Hematopoietic multipotent progenitor cell treated with erythropoietin and hydrocortisone succinate and interleukin-3 and kit ligand, for 17 days (in vitro differentiated cells): ENCODE measurements around the gene SH3D19.
"Not testable (repeated sequence)": the region's sequence is repeated elsewhere in the genome, so short reads cannot be mapped to it uniquely, and the experiment has no call there.

Source experiments
- DNase-seq: peaks from one replicate; pipeline ENCODE4 v3.0.0-alpha.2; 2015; ENCODE audit warnings: low spot score

The SH3D19 gene

GRCh38 chr4:151276787-151277562 is 48.4 kb downstream of the SH3D19 start, which contains the start of gene PRSS48:
Gene PRSS48, plus strand, starts transcription at chr4:151277161. Its CDS starts 12 bp downstream, at chr4:151277173.
- DNase-seq = no peak

DNA sequence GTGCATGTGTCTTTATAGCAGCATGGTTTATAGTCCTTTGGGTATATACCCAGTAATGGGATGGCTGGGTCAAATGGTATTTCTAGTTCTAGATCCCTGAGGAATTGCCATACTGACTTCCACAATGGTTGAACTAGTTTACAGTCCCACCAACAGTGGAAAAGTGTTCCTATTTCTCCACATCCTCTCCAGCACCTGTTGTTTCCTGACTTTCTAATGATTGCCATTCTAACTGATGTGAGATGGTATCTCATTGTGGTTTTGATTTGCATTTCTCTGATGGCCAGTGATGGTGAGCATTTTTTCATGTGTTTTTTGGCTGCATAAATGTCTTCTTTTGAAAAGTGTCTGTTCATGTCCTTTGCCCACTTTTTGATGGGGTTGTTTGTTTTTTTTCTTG is 56.5 kb downstream of the SH3D19 start:
- DNase-seq = not testable (repeated sequence)

DNA sequence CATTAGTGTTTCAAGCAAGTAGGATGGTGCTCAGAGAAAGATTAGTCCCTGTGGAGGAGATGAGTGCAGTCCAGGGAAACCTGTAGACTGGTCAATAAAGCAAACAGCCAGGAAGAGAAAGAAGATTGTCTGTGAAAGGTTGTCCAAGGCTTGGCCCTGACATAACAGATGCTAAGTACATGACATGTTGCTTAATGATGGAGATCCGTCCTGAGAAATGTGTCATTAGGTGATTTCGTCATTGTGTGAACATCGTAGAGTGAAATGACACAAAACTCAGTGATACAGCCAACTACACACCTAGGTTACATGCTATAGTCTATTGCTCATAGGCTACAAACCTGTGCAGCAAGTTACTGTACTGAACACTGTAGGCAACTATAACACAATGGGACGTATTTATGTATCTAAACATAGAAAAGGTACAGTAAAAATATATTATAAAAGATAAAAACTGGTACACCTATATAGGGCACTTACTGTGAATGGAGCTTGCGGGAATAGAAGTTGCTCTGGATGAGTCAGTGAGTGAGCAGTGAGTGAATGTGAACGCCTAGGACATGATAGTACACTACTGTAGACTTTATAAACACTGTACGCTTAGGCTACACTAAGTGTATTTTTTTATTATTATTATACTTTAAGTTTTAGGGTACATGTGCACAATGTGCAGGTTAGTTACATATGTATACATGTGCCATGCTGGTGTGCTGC is 57.4 kb downstream of the SH3D19 start:
- DNase-seq = no peak

DNA sequence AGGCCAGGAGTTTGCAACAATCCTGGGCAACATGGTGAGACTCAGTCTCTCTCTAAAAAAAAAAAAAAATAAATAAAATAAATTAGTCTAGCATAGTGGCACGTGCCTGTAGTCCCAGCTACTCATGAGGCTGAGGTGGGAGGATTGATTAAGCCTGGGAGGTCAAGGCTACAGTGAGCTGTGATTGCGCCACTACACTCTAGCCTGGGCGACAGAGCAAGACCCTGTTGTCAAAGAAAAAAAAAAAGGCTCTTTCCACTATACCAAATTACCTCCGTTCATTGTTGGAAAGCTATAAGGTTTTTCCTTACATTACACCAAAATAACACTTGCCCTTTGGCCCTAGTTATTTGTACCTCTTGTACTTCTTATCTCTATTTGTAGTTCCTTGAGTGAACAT is 58.3 kb downstream of the SH3D19 start:
- DNase-seq = no peak

- no peak for DNase-seq
Measured at GRCh38 chr4:151266497-151266896, 58.9 kb downstream of the SH3D19 start.

DNA sequence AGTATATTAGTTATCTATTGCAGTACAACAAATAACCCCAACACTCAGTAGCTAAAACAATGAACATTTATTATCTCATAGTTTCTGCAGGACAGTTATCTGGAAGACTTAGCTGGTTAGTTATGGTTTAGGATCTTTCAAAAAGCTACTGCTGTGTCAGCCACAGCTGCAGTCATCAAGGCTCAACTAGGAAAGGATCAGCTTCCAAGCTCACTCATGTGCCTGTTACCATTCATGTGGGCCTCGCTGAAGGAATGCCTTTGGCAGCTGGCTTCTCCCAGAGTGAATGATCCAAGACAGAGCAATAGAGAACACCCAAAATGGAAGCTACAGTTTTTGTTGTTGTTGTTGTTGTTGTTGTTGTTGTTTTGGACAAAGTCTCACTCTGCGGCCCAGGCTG is 62.0 kb downstream of the SH3D19 start:
- no peak for DNase-seq

DNA sequence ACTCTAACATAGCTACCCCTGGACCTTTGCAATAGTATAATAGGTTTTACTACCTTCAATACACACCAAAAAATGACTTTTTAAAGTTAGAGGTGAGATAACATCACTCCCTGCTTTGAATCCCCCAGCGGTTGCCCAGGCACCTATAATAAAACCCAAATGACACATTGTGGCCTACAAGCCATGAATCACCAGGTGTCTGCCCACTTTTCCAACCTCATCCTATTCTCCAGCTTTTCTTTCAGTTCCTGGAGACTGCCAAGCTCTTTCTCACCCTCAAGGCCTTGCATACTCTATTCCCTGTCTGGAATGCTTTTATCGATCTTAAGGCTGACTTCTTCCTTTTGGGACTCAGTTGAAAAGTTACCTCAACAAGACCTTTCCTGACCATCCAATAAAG is 64.9 kb downstream of the SH3D19 start:
- no peak for DNase-seq

DNA sequence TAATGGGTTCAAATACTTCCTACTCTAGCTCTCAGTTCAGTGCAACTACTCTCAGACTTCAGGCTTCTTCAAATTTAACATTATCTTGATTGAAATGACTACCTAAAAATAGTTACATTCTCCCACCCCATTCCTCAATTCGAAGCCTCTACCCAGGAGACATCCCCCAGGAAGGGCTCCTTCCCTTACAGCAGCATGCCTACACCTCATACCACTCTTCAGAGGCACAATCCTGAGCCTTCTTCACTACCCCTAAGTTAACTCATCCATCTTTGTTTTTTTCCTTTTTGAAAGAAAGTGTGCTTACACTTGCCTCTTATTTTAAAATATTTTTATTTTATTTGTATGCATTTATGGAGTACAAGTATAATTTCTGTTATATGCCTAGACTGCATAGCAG is 65.7 kb downstream of the SH3D19 start:
- DNase-seq = no peak

GRCh38 chr4:151257704-151258103 is 67.7 kb downstream of the SH3D19 start:
- no peak for DNase-seq

DNA sequence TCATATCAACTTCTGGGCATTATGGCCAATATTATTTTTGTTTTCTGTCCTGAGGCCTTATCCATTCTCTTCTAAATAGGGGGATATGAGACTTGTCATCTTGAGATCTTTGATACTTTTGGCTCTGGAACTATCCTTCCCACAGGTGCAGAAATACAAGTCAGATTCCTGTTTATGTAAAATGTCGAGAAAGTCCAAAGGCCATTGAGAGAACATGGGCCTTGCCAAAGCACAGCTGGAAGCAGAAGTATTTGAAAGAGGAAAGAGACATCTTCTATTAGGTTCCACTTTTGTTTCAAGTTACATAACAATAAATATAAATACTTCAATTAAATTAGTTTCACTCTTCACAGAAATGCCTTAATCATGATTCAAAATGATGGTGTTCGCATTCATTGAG is 69.3 kb downstream of the SH3D19 start:
- DNase-seq = no peak

DNA sequence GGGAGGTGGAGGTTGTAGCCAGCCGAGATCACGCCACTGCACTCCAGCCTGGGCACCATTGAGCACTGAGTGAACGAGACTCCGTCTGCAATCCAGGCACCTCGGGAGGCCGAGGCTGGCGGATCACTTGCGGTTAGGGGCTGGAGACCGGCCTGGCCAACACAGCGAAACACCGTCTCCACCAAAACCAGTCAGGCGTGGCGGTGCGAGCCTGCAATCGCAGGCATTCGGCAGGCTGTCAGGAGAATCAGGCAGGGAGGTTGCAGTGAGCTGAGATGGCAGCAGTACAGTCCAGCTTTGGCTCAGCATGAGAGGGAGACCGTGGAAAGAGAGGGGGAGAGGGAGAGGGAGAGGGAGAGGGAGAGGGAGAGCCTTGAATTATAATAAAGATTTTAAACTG is 69.7 kb downstream of the SH3D19 start:
- DNase-seq = not testable (repeated sequence)

- not testable (repeated sequence) for DNase-seq
Measured at GRCh38 chr4:151255226-151255625, 70.2 kb downstream of the SH3D19 start.

DNA sequence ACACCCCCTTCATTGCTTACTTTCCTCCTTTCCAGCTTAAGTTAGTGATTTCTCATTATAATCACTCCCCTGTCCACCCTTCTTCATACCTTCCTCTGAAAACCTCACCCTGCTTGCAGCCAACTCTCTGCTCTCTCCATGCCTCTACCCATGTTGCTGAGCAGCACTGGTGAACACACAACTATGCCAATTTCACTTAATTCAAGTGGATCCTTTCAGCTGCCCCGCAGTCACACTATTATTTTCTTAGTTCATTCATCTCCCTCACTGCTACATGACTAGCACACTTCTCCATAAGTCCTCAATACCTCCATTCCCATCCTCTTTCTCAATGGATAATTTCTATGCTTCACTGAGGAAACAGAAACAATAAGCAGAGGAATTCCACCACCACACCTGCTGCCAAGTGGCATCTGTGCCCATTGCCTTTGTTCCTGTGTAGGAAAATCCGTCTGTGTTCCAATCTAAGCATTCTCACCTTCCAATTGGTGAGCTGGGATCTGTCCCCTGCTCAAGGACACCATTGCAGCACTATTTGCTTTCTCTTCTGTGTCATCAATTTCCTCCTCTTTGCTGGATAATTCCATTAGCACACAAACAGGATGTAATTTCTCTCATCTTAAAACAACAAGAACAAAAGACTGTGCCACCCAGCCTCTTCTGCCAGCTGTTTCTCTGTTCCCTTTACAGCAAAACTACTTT is 73.7 kb downstream of the SH3D19 start:
- DNase-seq = no peak

DNA sequence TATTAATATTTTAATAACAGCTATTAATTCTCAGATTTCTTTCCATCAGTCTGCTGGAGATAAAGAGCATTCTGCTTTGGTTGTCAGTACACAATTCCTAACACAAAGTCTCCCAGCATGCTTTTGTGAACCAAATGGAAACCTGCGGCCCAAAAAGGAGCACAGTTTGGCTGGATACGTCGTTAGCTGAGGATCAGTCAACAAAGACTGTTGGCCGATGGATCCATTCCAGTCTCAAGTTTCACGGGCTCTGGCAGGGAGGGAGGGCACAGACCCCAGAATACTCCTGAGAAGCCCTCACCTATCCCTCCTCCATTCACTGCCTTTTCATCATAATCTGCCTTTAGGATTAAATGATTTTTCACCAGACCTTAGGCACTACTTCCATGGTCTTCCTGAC is 74.7 kb downstream of the SH3D19 start:
- no peak for DNase-seq

DNA sequence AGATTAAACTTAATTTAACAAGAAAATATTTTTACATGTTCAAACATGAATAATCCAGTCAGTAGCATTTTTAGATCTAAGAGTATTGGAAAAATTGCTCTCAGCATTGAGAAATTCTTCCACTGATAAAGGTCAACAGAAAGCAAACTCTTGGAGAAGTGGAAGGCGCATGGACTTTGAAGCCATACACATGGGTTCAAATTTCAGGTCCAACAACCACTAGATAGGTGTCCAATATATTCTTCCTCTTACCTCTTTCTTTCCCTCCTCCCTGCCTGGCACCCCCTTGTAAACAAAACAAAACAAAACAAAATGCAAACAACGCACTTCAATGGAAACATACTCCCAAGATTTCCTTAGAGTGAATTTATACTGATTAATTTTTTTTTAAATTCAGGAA is 76.9 kb downstream of the SH3D19 start:
- no peak for DNase-seq

GRCh38 chr4:151247395-151247794 is 78.0 kb downstream of the SH3D19 start:
- no peak for DNase-seq

DNA sequence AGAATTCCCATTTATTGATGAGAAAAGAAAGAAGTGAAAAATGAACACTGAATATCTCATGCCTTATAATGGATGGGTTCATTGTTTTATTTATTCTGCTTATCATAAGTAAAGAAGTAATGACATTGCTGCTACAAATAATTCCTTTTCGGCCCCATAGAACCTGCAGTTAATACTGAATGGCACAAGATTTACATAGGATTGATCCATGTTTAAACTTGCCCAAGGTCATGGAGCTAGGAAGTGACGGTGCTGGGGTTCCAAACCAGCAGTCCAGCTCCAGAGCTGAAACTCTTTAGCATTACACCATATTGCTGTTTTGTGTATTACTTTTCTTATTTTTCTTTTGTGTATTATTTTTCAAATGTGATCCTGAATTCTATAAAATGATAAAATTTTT is 78.7 kb downstream of the SH3D19 start:
- no peak for DNase-seq

- no peak for DNase-seq
Measured at GRCh38 chr4:151242305-151242704, 83.1 kb downstream of the SH3D19 start.

GRCh38 chr4:151239608-151240007 is 85.8 kb downstream of the SH3D19 start:
- DNase-seq = no peak

- no peak for DNase-seq
Measured at GRCh38 chr4:151238477-151238876, 86.9 kb downstream of the SH3D19 start.

DNA sequence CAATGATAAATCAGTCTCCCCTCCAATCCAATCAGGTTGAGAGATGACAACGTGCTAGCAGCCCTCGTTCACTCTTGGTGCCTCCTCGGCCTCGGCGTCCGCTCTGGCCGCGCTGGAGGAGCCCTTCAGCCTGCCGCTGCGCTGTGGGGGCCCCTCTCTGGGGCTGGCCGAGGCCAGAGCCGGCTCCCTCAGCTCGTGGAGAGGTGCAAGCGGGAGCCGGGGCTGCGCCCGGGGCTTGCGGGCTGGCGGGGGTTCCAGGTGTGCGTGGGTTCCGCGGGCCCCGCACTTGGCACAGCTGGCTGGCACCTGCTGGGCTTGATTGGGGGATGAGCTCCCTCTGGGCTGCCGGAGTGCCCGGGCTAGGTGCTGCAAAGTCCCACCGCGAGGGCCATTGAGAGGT is 89.4 kb downstream of the SH3D19 start:
- DNase-seq = no peak

DNA sequence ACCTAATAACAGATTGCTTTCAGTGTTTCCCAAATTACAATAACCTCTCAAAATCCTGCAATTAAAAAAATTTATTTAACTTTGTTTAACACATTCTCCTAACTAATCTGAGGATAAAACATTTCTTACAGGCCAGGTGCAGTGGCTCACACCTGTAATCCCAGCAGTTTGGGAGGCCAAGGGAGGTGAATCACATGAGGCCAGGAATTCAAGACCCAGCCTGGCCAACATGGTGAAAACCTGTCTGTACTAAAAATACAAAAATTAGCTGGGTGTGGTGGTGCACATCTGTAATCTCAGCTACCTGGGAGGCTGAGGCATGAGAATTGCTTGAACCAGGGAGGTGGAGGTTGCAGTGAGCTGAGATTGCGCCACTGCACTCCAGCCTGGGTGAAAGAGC is 90.0 kb downstream of the SH3D19 start:
- DNase-seq = not testable (repeated sequence)

DNA sequence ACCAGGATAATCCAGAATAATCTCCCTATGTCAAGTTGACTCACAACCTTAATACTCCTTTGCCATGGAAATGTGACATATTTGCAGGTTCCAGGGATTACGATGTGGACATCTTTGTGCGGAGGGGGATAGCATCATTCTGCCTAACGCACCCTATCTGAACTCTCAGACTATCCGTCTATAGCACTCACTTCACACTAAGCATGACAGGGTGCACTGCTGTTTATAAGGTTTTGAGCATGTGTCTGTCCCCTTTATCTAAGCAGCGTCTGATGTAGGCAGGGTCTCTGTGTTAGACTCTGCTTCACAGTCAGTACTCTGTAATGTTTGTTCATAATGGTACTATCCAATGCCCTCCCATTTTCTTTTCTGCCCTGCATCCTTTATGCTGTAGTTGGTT is 91.8 kb downstream of the SH3D19 start:
- DNase-seq = no peak
